ENCODE measurements around the gene GRB2.
"Not testable (repeated sequence)": the region's sequence is repeated elsewhere in the genome, so short reads cannot be mapped to it uniquely, and the experiment has no call there.

The GRB2 gene

GRCh38 chr17:75387771-75388170 lies 17.7 kb downstream of the GRB2 start:
- DNase-seq (ENCODE audit: low read depth, low spot score), result no peak

- DNase-seq (ENCODE audit: low read depth, low spot score), result no peak
Observed at GRCh38 chr17:75386430-75386829, 19.0 kb downstream of the GRB2 start.

- no peak for DNase-seq (ENCODE audit: low read depth, low spot score)
Observed at GRCh38 chr17:75384751-75385150, 20.7 kb downstream of the GRB2 start.

- no peak for DNase-seq (ENCODE audit: low read depth, low spot score)
Observed at GRCh38 chr17:75383842-75384195, 21.7 kb downstream of the GRB2 start.

DNA sequence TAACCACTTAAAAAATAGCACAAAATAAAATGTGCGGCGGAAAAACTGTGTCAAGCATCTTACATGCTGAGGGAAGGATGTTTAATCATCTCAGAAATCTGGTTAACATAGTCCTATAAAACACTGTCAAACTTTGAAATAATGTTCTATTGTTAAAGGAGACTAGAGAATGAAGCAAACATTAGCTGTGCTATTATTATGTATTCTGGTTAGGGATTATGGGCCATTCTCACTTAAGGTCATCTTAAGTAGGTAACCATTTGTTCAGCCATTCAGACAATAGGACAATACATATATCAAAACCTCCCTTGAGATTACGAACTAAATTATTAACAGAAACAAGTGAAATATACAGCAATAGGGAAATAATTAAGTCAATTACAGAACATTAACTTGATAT lies 24.7 kb downstream of the GRB2 start:
- DNase-seq (ENCODE audit: low read depth, low spot score), result no peak

DNA sequence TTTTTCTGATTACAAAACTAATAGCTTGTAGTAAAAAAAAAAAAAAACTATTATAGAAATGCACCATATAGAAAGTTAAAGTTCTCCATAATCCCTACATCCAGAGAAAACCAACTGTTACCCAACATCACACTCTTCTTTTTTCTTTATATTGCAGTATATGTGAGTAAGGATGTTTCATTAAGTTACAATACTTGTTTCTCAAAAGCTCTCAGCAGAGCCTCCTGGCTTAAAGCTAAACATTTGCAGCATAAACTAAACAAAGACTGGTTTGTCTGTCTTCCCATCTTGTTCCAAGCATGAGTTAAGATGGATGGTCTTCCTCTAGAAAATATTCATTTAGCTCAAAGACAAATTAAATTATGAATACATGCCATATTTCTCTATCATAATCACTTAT lies 25.2 kb downstream of the GRB2 start:
- no peak for DNase-seq (ENCODE audit: low read depth, low spot score)

- DNase-seq (ENCODE audit: low read depth, low spot score), result not testable (repeated sequence)
Observed at GRCh38 chr17:75379426-75379825, 26.1 kb downstream of the GRB2 start.

DNA sequence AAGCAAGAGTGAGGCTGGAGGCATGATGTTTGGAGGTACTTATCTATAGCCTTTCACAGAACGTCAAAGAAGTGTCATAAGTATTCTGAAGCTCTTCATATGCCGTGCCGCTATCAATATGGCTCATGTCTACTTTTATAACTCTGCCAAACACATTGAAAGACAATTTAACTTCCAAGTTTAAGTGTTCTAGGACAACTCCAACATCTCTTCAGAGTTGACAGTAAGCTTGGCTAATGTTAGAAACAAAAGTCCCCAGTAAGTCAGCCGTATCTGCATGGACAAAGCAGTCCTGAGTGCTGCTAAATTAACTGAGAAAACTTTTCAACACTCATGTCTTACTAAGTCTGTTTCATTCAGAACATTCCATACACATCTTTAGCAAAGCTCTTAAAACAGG lies 32.2 kb downstream of the GRB2 start:
- no peak for DNase-seq (ENCODE audit: low read depth, low spot score)

- no peak for DNase-seq (ENCODE audit: low read depth, low spot score)
Observed at GRCh38 chr17:75371981-75372380, 33.5 kb downstream of the GRB2 start.

- DNase-seq (ENCODE audit: low read depth, low spot score), result no peak
Observed at GRCh38 chr17:75371339-75371738, 34.1 kb downstream of the GRB2 start.

DNA sequence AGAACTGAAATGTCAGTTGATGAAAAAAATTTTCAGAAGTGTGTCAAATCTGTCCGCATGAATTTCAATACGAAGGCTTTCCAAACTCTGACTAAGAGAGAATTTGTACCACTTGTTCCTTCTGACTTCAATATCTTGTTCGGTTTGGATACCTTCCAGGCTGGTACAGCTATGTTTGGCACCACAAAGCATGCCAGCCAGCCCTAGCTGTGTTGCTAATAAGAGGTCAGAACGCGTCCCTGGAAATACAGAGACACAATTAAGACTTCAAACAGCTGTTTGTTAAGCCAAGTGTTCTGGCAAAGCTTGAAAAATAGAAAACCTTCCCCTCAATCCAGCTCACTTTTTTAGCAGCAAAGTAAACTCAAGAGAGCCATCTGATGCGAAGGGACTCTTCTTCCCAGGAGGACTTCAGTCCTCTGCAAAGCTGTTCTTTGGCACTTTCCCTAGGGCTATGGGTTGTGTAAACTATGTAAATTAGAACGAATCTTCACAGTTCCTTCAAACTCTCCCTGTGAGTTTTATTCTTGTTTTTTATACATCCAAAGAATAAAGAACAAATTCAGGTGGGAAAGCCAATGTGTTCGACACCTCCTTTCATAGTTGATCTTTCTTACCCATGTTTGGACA lies 35.1 kb downstream of the GRB2 start:
- no peak for DNase-seq (ENCODE audit: low read depth, low spot score)

DNA sequence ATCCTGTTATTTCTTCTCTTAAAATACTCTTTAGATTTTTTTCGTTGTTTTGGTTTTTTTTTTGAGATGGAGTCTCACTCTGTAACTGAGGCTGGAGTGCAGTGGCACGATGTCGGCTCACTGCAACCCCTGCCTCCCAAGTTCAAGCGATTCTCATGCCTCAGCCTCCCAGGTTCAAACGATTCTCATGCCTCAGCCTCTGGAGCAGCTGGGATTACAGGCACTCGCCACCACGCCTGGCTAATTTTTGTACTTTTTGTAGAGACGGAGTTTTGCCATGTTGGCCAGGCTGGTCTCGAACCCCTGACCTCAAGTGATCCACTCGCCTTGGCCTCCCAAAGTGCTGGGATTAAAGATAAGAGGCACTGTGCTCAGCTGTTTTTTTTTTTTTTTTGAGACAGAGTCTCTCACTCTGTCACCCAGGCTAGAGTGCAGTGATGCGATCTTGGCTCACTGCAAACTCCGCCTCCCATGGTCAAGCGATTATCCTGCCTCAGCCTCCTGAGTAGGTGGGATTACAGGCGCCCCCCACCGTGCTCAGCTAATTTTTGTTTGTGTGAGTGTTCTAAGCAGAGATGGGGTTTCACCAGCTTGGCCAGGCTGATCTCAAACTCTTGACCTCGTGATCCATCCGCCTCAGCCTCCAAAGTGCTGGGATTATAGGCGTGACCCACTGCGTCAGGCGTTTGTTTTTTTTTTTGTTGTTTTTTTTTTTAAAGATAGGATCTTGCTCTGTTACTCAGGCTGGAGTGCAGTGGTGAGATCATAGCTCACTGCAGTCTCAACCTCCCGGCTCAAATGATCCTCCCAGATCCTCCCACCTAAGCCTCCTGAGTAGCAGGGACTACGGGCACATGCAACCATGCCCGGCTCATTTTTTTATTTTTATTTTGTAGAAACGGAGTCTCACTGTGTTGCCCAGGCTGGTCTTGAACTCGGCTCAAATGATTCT lies 37.4 kb downstream of the GRB2 start:
- DNase-seq (ENCODE audit: low read depth, low spot score), result not testable (repeated sequence)

GRCh38 chr17:75367312-75367711 lies 38.2 kb downstream of the GRB2 start:
- no peak for DNase-seq (ENCODE audit: low read depth, low spot score)

GRCh38 chr17:75366432-75366831 lies 39.0 kb downstream of the GRB2 start:
- no peak for DNase-seq (ENCODE audit: low read depth, low spot score)

DNA sequence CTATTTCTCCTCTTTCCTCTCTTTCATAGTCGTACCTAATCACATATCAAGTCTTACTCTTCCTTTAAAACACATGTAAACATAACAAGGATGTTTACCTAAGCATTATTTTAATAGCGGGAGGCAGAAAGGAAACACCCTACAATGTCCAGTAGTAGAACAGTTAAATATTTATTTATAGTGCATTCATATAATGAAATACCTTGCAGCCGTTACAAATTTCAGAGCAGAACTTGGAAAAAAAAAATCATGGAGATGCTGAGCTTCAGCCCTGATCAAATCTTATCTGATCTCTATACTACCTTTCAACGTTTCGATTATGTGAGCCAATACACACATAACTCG lies 39.6 kb downstream of the GRB2 start:
- no peak for DNase-seq (ENCODE audit: low read depth, low spot score)

- DNase-seq (ENCODE audit: low read depth, low spot score), result no peak
Observed at GRCh38 chr17:75365009-75365930, 40.2 kb downstream of the GRB2 start.

GRCh38 chr17:75364078-75364477 lies 41.4 kb downstream of the GRB2 start:
- no peak for DNase-seq (ENCODE audit: low read depth, low spot score)

GRCh38 chr17:75361996-75362395 lies 43.5 kb downstream of the GRB2 start:
- no peak for DNase-seq (ENCODE audit: low read depth, low spot score)

GRCh38 chr17:75361344-75361743 lies 44.1 kb downstream of the GRB2 start:
- DNase-seq (ENCODE audit: low read depth, low spot score), result no peak

DNA sequence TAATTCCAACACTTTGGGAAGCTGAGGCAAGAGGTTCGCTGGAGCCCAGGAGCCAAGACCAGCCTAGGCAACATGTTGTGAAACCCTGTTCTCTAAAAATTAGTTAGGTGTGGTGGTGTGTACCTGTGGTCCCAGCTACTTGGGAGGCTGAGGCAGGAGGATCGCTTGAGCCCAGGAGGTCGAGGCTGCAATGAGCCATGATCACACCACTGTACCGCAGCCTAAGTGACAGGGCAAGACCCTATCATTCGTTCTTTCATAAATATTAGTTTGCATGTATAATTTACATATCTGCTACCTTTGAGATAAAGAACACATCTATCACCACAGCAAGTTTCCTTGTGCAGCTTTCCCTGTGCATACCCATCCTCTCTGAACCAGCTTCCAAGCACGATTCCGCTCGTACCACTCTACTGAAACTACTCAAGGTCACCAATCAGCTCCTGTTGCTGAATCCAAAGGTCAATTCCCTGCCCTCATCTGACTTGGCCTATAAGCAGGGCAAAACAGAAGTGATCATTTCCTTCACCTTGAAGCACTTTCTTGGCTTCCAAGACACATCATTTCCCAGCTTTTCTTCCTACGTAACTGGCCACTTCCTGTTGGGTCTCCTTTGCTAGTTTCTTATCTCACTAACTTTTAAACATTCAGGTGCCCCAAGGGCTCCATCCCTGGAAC lies 49.1 kb downstream of the GRB2 start:
- no peak for DNase-seq (ENCODE audit: low read depth, low spot score)

- DNase-seq (ENCODE audit: low read depth, low spot score), result no peak
Observed at GRCh38 chr17:75353176-75353575, 52.3 kb downstream of the GRB2 start.

All from brain pericyte (primary cell).